ENCODE results near the gene ETV4. TPM values are rescaled to one million over a fixed set of nuclear protein-coding genes. Genes with fewer than 3 reads are reported as not detected.

Gene ETV4
- total and polyA plus RNA-seq, 2 of the 13 experiments (the other 11 are each of a cell fraction or from before 2014, with no cell fraction given) = 128 to 330 TPM

DNA sequence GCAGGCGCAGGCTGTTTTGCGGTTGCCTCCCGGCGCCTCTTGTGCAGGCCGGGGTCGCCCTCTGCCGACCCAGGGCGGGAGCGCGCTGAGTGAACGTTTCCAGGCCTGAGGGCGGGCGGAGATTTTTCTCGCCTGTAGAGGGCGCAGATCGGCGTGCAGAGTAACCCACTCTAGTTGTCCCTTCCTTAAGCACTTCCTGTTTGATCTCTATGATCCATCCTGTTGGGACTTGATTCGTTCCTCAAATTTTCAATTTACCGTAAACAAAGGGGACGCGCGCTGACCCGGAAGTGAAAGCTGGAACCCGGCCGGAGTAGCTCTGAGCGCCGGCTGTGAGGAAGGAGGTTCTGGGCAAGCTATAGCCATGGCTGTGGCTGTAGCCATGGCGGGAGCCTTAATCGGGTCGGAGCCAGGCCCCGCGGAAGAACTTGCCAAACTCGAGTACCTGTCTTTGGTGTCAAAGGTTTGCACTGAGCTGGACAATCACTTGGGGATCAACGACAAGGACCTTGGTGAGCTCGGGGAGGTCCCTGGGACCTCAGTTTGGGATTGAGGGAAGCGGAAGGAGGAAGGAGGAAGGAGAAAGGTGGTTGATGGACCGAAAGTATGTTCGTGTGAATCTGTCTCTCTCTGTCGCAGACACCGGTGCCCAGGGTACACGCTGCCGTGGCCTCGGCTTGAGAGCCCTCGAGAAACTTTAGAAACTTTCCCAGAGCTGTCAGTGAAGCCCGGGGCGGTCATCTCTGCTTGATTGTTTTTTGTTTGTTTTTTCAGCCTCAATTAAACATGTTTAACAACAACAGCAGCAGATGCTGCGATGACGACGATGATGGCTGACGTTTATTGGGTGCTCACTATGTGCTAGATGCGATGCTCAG, 62.2 kb downstream of the ETV4 start, which contains the start of gene DHX8 (continued):
- TF ChIP-seq SP5 (CRISPR knock-in tag; IDR thresholded peaks at IDR 0.05; ENCODE audit: borderline replicate concordance, low read depth) (peak; percentile 31; the same call in 1 of the 2 replicates), TBP (CRISPR knock-in tag; IDR thresholded peaks at IDR 0.05) (peak; percentile 49), PATZ1 (CRISPR knock-in tag; IDR thresholded peaks at IDR 0.05) (peak; percentile 82), ZKSCAN1 (IDR thresholded peaks at IDR 0.05; ENCODE audit: low read length) (peak; percentile 37; the same call in 1 of the 2 replicates), ISX (CRISPR knock-in tag; conservative IDR thresholded peaks at IDR 0.05) (no peak), AFF4 (CRISPR knock-in tag; IDR thresholded peaks at IDR 0.05) (peak; percentile 85; the same call in 1 of the 2 replicates), ZNF652 (CRISPR knock-in tag; IDR thresholded peaks at IDR 0.05; ENCODE audit: borderline replicate concordance, low read depth) (peak; percentile 76; the same call in 1 of the 2 replicates), ZNF747 (CRISPR knock-in tag; IDR thresholded peaks at IDR 0.05; ENCODE audit: borderline replicate concordance) (peak; percentile 99), RBFOX2 (IDR thresholded peaks at IDR 0.05; ENCODE audit: low read depth, low read length) (peak; percentile 55; the same call in 1 of the 2 replicates), TFAP4 (IDR thresholded peaks at IDR 0.05; ENCODE audit: borderline replicate concordance, low read depth) (peak; percentile 43; the same call in 1 of the 2 replicates), ZNF616 (CRISPR knock-in tag; IDR thresholded peaks at IDR 0.05; ENCODE audit: low read depth) (0 out of 2 replicates have a peak, but pooled peaks have one; percentile 55), MLLT10 (CRISPR knock-in tag; IDR thresholded peaks at IDR 0.05) (no peak), POLR2AphosphoS5 (IDR thresholded peaks at IDR 0.05; ENCODE audit: low read depth, low read length) (peak; percentile 84), TGIF2 (CRISPR knock-in tag; IDR thresholded peaks at IDR 0.05) (peak; percentile 92), ZNF839 (CRISPR knock-in tag; IDR thresholded peaks at IDR 0.05; ENCODE audit: borderline replicate concordance) (no peak; the same call in 1 of the 2 replicates)
- TF ChIP-seq, protein P1, sequence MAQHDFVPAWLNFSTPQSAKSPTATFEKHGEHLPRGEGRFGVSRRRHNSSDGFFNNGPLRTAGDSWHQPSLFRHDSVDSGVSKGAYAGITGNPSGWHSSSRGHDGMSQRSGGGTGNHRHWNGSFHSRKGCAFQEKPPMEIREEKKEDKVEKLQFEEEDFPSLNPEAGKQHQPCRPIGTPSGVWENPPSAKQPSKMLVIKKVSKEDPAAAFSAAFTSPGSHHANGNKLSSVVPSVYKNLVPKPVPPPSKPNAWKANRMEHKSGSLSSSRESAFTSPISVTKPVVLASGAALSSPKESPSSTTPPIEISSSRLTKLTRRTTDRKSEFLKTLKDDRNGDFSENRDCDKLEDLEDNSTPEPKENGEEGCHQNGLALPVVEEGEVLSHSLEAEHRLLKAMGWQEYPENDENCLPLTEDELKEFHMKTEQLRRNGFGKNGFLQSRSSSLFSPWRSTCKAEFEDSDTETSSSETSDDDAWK (CRISPR knock-in tag; IDR thresholded peaks at IDR 0.05) = no peak
- TF ChIP-seq, protein P2, sequence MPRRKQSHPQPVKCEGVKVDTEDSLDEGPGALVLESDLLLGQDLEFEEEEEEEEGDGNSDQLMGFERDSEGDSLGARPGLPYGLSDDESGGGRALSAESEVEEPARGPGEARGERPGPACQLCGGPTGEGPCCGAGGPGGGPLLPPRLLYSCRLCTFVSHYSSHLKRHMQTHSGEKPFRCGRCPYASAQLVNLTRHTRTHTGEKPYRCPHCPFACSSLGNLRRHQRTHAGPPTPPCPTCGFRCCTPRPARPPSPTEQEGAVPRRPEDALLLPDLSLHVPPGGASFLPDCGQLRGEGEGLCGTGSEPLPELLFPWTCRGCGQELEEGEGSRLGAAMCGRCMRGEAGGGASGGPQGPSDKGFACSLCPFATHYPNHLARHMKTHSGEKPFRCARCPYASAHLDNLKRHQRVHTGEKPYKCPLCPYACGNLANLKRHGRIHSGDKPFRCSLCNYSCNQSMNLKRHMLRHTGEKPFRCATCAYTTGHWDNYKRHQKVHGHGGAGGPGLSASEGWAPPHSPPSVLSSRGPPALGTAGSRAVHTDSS (CRISPR knock-in tag; conservative IDR thresholded peaks at IDR 0.05) = peak; percentile 92
- TF ChIP-seq, protein P3, sequence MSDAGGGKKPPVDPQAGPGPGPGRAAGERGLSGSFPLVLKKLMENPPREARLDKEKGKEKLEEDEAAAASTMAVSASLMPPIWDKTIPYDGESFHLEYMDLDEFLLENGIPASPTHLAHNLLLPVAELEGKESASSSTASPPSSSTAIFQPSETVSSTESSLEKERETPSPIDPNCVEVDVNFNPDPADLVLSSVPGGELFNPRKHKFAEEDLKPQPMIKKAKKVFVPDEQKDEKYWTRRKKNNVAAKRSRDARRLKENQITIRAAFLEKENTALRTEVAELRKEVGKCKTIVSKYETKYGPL (CRISPR knock-in tag; IDR thresholded peaks at IDR 0.05) = peak; percentile 51; the same call in 1 of the 2 replicates
